Measurements from ENCODE around the gene PGS1. TPM values are rescaled to one million over a fixed set of nuclear protein-coding genes. Genes with fewer than 3 reads are reported as not detected.

The PGS1 gene
- total and polyA plus RNA-seq, 10 of the 15 experiments (the other 5 are each of a cell fraction or from before 2014, with no cell fraction given) = 1.3 to 37.6 (median 27.4) TPM

DNA sequence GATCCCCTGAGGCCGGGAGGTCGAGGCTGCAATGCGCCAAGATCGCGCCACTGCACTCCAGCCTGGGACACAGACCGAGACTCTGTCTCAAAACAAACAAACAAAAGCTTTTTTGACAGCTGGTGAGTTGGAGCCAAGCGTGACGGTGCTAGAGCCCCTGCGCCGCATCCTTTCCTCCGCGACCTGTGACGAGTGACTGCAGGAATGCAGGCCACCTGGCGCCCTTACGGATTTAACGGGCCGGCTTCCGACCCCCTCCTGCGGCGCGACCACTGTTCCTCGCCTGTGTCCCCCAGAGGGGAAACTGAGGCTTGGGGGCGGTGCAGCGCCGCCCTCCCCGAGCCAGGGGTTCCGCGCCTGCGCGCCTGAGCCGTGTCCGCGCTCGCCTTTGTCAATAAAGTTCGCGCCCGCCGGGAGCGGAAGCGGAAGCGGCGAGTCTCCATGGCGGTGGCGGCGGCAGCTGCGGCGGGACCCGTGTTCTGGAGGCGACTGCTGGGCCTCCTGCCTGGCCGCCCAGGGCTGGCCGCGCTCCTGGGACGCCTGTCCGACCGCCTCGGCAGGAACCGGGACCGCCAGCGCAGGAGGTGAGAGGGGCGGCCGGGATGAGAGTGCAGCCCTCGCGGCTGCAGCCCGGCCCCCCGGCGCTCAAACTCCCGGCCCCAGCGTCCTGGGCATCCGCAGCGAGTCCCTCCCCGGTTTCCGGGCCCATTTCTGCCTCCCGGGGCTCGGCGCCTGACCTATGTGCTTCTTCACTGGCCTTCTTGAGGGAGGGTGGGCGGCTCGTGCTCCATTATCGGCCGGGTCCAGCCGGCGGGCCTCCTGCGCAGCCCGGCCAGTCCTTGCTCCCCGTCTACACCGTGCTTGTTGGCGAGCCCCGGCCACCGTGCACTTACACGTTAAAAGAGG is at the start of gene PGS1 (continued):
- no peak for TF ChIP-seq BRCA1 (IDR thresholded peaks at IDR 0.05; ENCODE audit: low read depth, low read length)
- TF ChIP-seq MTA3 (IDR thresholded peaks at IDR 0.05; ENCODE audit: borderline replicate concordance, low read length) = no peak
- TF ChIP-seq, protein P1, sequence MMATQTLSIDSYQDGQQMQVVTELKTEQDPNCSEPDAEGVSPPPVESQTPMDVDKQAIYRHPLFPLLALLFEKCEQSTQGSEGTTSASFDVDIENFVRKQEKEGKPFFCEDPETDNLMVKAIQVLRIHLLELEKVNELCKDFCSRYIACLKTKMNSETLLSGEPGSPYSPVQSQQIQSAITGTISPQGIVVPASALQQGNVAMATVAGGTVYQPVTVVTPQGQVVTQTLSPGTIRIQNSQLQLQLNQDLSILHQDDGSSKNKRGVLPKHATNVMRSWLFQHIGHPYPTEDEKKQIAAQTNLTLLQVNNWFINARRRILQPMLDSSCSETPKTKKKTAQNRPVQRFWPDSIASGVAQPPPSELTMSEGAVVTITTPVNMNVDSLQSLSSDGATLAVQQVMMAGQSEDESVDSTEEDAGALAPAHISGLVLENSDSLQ (IDR thresholded peaks at IDR 0.05) = no peak
- TF ChIP-seq PAX5 (IDR thresholded peaks at IDR 0.05; ENCODE audit: borderline replicate concordance, low read depth, low read length) = peak; percentile 10; the same call in 1 of the 2 replicates
- peak; percentile 58; the same call in 1 of the 2 replicates for TF ChIP-seq POLR2AphosphoS5 (IDR thresholded peaks at IDR 0.05; ENCODE audit: low read length)
- 0 out of 4 replicates have a peak, but pooled peaks of 1 of the 2 experiments have one; percentile 17 for TF ChIP-seq EP300 (IDR thresholded peaks at IDR 0.05; ENCODE audit: borderline replicate concordance in 1 of 2, control insufficient read depth in 1 of 2, low read depth in 2 of 2, low read length in 2 of 2)
- peak; percentile 84 for TF ChIP-seq KLF5 (IDR thresholded peaks at IDR 0.05; ENCODE audit: partially characterized antibody)
- no peak; the same call in 1 of the 2 replicates for TF ChIP-seq HSF1 (IDR thresholded peaks at IDR 0.05; ENCODE audit: low read depth, low read length)
- no peak for TF ChIP-seq SREBF1 (IDR thresholded peaks at IDR 0.05; ENCODE audit: low read length)
- TF ChIP-seq, protein P2, sequence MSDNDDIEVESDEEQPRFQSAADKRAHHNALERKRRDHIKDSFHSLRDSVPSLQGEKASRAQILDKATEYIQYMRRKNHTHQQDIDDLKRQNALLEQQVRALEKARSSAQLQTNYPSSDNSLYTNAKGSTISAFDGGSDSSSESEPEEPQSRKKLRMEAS (IDR thresholded peaks at IDR 0.05; ENCODE audit: low read depth, low read length) = peak; percentile 37
- TF ChIP-seq ASH2L (IDR thresholded peaks at IDR 0.05; ENCODE audit: borderline replicate concordance, low read depth) = no peak; the same call in 1 of the 2 replicates
- TF ChIP-seq, protein P3, sequence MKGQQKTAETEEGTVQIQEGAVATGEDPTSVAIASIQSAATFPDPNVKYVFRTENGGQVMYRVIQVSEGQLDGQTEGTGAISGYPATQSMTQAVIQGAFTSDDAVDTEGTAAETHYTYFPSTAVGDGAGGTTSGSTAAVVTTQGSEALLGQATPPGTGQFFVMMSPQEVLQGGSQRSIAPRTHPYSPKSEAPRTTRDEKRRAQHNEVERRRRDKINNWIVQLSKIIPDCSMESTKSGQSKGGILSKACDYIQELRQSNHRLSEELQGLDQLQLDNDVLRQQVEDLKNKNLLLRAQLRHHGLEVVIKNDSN (IDR thresholded peaks at IDR 0.05; ENCODE audit: borderline replicate concordance, extremely low read length, insufficient read depth, low read depth, low read length) = no peak
